GM15510 (cell line): Measurements from ENCODE around the gene FDXACB1.

ENCODE experiments used
- POLR2A ChIP-seq: IDR thresholded peaks from 3 replicates; pipeline ENCODE4 v1.6.1; 2011; ENCODE audit warnings: borderline replicate concordance; ENCODE audit not compliant: insufficient read length; ENCODE audit errors: extremely low read depth

The FDXACB1 gene

DNA sequence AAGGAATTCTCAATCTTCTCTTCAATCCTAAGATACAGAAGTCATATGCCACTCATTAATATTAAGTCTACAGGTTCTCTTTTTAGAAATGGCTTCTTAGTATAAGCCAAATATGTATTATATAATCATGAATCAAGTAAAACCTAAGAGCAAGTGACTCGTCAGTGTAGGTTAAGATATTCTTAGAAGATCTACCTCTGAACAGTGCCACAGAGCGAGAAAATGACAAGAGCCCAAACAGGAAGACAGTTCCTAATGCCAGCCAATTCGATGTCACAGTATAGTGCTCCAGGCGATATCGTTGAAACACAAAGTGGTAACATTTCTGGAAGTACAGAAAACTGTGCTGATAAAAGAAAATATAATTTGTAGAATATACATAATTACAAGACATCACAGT lies 40.9 kb downstream of the FDXACB1 start:
- TF ChIP-seq POLR2A = no peak

DNA sequence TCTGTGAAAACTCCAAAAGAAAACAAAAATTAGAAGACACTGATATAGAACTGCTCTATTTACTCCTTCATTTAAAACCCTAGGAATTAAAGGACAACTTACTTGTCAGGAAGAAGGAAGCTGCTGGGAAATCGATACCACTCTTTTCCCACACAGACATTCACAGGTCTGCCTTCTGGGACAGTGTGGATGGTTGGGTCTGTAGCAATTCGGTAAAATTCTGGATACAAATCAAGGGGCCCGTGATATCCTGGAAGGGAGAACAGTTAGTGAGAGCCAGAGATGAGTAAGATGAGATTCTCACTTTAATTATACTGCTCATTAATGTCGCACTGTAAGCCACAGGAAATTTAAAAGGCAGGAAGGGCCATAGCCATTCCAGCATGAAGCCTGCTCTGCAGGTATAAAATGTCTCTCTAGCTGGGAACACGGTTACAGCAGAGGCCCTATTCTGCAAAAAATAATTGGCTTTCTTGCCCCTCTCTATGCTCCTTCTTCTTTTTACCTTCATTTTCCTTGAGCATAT lies 41.5 kb downstream of the FDXACB1 start:
- no peak for TF ChIP-seq POLR2A

GRCh38 chr11:111836721-111837120 lies 42.2 kb downstream of the FDXACB1 start:
- no peak for TF ChIP-seq POLR2A

DNA sequence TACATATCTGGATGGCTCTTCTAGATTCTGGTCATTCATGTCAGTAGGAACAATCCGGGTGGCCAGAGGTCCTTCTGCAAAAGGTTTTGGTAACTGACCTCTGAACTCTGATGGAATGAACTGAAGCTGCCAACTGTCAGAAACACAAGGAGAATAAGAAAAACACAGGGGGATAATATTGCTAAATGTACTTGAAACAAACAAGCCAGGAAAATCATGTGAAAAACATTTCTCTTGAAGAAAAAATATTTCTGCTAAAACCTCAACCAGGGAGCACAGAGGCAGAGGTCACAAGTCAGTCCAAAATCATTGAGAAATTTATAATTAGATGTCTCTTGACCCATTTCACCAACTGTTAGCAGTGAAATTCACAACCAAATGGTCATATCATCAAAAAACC lies 42.8 kb downstream of the FDXACB1 start:
- TF ChIP-seq POLR2A = no peak

- TF ChIP-seq POLR2A = no peak
These were observed 43.3 kb downstream of the FDXACB1 start for GRCh38 chr11:111835665-111836064.

DNA sequence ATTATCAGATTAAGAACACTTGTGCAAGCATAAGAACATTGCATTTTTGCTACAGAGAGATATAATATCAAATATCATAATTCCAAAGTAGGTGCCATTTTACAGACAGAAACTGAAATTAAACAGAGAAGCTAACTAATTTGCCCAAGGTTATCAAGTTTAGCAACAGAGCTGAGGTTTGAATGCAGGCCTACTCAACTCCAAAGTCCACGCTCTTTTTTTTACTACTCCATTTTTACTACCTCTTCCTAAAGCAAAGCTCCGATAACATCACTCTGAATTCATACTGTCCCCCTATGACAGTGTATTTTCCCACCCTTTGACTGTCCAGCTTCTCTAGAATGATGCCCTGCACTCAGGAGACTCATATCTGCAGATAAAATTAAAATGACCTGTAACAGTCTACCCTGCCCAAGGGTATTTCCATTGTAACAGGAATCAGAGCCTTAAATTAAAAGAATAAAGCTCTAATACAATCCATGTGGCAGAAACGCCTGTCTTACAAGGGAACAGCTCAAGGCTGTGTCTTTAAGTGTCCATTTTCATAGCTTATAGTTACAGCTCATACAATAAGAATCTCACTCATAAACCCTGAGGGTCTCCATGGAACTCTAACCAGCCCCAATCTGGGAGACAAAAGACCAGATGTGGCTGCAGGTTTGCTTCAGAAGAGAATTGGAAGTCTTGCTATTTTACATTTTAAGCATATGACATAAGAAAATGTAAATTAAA lies 44.4 kb downstream of the FDXACB1 start:
- no peak for TF ChIP-seq POLR2A

DNA sequence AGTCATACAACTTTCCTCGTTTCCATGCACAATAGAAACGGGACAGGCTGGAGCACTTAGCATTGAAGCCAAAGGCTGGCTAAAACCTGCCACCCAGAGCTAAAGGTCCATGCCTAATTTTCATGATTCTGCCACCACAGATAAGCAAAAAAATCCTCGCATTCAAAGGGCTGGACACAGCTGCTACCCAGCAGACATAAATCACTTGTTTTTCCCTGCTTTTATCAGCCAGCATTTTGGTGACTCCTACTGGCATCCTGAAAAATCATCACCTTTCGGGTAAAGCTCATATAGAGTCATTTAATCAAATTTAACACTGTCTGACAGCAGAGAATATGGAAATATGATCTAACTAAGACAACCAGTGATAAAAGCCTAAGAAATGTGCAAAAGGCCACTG lies 45.4 kb downstream of the FDXACB1 start:
- no peak for TF ChIP-seq POLR2A

DNA sequence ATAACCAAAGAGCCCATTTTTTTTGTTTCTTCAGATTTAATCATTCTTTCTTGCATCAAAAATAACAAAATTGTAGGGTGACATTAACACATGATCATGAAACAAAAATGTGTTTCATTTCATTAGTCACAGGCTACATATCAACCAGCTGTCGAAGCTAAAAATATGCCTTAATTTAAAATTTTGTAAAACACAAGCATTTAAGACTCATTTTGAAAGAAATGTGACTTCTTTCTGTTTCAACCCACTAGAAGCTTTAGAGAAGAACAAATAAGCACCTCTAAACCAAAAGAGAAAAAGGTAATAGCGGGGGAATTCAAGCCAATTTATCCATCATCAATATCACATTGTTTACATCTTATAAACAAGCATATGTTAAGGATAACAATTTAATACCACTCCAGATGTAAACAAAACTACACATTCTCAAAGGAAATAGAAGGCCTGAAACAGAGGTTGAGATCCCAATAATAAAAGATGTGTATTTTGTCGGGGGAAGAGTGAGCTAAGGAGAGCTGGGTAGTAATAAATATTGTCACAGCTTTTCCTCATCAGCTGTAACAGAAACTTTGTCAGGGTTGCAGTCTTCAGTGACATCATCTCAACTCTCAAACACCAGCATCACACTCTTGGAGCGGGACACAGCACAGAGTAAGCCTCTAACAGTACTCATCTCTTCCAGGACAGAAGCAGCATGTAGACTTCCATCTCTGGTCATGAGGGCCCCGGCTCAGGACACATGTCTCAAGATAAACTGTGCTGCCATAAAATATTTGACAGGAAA lies 49.6 kb downstream of the FDXACB1 start:
- no peak for TF ChIP-seq POLR2A

- TF ChIP-seq POLR2A = no peak
These were observed 52.5 kb downstream of the FDXACB1 start for GRCh38 chr11:111826322-111826950.
